CD4-positive, alpha-beta T cell treated with Interleukin-15 for 4 hours (primary cell): ENCODE data around the gene RNASET2.

Source experiments
- DNase-seq: peaks from one replicate; pipeline ENCODE4 v3.0.0-alpha.2; 2020; ENCODE audit warnings: low spot score

Gene RNASET2

DNA sequence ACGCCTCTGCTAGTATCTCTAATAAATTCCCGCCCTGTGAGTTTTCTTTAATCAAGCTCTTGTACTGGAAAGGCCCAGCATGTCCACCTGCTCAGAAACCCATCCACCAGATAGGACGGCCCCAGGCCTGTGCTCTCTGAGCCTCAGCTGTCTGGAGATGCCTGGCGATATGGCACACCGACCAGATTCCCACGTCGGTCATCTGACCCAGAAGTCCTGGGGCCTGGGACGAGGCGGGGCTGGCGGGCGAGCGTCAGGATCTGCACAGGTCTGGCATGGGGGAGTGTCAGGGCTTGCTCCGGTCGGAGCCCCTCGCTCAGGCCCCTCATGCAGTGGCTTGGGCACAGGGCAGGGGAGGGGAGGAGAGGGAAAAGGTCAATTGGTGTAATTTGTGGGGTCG, 10.2 kb downstream of the RNASET2 start:
- no peak for DNase-seq

DNA sequence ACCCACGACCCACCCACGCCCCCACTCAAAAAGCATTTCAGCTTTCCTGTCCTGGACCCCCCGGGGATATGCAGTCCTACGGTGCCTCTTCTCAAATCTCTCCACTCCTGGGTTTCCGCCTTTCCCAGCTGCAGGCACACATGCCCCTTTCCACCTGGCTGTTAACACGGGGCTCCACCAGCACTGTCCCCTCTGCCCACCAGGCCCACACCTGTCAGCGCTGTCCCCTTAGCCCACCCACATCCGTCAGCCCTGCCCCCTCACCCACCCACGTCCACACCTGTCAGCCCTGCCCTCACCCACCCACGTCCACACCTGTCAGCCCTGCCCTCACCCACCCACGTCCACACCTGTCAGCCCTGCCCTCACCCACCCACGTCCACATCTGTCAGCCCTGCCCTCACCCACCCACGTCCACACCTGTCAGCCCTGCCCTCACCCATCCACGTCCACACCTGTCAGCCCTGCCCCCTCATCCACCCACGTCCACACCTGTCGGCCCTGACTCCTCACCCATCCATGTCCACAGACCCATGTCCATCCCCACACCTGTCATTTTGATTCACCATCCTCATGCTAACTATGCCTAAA, 11.6 kb downstream of the RNASET2 start:
- no peak for DNase-seq

DNA sequence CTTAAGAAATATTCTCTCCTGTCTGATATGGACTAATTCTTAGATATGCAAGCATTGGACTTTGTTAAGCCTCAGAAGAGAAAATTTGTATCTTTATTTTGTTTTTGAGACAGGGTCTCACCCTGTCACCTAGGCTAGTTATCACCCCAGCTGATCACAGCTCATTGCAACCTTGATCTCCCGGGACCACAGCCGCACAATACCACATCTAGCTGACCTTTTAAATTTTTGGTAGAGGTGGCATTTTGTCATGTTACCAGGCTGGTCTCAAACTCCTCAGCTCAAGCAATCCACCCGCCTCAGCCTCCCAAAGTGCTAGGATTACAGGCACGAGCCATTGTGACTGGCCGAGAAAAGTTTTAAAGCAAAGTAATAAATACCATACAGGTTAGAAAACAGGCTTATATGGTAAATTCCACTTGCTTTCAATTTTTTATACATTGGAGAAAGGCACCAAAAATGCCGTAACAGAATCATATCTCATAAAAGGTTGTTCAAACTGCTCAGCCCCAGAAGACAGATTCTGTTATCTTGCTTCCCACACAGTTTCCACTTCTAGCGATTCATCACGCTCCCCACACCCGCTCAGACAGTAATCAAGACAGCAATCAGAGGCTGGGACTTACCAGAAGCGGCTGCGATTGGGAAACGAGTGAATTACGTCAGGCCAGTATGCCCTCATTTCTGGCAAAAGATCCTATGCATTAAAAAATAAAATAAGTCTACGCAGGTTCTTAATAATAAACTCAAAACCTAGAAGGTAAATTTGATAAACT, 13.8 kb downstream of the RNASET2 start:
- DNase-seq = peak; percentile 56

DNA sequence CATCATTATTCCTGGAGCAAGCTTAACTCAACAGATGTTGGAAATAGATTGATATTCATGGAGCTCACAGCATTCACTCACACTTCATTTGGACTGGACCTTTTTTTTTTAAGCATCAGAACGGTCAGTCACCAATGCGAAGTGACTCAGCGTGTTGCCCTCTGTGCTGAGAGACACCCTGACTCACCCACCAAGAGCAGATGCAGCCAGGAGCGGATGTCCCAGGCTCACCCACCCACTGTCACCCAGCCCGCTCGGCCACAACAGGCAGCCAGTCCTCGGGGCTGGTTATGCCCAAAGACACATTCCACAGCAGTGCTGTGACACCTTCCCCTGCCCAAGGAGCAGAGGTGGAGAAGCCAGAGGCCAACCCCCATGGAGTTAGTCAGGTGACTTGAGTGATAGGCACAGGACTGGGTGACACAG, 15.7 kb downstream of the RNASET2 start:
- no peak for DNase-seq

DNA sequence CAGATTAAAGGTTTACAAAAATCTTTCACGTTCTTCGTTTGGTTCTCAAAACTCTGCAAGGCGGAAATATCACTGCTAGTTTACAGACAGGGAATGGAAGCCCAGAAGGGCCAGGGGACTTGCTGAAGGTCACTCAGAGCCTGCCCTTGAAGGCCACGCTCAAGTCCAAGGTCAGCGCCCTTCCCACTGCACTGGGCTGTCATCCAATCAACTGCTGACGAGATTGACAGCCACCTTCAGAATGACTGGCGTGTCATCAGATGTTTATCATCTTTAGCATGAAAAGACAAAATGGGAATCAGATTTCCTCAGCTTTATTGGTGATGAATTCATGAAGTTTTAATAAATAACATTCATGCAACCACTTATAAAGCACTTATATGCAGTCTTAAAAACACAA, 16.5 kb downstream of the RNASET2 start:
- DNase-seq = no peak

DNA sequence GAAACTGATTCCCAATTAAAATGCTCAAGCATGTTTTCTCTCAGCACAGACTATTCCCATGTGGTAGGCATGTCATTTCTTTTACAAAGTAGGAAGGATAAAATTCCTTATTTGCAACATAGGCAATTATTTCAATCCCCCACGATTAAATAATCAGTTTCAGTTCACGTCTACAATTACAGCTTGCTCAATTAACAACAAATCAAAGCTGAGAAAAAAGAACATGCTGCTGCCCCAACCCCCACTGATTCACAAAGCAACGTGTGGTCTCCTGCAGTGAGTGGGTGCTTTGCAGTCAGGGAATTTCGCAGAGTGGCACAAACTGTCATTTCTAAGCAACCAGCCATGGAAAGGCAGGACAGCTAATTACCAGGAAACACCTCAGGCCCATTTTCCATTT, 17.0 kb downstream of the RNASET2 start:
- no peak for DNase-seq

DNA sequence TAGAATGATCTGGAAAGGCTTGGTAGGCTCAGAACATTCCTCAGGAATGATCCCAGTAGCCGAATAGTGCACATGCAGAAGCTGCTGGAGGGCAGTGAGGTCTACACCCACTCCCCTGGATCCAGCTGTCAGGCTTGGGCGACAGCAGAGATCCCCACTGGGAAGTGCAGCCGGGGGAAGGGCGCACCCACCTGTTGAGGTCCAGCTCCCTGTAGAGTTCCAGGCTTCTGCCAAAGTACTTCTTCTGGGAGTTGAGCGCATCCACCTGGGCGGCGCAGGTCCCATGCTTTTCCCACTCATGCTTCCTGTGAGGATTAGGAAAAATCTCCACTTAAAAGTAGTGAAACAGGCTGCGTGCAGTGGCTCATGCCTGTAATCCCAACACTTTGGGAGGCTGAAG, 17.6 kb downstream of the RNASET2 start:
- no peak for DNase-seq

DNA sequence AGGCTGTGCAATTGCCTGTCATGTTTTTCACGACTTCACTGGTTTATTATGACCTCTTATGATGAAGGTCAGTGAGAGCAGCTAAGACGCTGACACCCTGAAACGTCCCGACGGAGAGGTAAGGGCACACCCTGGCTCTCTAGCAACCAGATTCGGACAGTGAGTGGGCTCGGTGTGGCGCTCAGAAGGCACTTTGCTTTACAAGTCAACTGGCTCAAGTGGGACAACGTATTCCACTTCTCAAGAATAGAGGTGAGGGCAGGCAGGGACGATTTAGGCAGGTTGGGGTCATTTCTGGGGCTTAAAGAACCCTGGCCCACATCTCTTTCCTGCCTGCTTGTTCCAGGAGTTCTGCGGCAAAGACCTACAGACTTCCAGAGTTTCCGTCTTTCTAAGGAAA, 18.2 kb downstream of the RNASET2 start:
- DNase-seq = no peak

DNA sequence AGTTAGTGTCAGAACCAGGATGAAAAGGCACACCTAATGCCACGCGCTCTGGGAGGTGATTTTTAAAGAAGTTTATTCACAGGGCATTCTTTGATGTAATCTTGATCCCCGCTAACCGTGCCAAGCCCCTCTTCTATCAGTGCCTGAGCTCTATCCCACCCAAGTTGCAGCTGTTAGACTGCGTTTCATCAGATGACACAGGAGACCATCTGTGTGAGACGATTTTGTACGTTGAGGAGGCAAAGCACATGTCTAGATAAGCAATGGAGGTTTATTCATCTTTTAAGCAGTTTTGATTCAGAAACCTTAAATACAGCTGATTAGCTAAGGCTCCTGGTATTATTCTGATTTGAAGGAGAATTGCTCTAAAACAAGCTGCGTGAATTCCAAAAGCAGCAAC, 18.6 kb downstream of the RNASET2 start:
- DNase-seq = no peak

DNA sequence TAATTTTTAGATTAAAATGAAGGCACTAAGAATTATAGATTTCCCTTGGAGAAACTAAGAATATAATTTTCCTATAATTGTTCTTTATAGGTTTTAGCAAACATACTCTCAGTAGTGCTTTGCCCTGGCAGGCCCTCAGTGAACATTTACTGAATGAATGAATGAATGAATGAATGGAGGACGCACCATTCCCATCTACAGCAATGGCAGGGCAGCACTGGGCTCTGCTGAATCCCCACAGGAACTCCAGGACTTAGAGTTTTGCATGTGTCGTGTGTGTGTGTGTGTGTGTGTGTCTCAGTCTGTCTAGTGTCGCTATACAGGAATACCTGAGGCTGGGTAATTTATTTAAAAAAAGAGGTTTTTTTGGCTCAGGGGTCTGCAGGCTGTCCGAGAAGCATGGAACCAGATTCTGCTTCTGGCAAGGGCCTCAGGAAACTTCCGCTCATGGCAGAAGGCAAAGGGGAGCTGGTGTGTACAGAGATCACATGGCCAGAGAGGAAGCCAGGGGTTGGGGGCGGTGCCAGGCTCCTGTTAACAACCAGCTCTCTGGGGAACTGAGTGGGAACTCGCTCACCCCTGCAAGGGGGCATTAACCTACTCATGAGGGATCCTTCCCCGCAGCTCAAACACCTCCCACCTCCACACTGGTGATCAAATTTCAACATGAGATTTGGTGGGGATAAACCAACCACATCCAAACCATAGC, 20.1 kb downstream of the RNASET2 start:
- no peak for DNase-seq

DNA sequence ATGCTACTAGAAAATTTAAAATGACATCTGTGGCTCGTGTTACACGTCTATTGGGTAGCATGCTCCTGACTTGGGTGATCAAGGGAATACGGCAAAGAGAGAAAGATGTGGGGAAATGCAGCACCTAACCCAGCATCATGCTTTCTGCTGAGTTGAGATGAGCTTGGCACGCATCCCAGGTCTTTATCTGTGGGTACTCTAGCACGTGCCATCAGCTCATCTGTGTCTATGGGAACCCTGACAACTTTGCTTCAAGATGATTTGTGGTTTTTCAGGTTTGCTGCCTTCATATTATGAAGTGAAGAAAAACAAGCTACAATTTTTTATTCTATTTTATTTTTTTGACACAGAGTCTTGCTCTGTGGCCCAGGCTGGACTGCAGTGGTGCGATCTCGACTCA, 21.0 kb downstream of the RNASET2 start:
- no peak for DNase-seq

DNA sequence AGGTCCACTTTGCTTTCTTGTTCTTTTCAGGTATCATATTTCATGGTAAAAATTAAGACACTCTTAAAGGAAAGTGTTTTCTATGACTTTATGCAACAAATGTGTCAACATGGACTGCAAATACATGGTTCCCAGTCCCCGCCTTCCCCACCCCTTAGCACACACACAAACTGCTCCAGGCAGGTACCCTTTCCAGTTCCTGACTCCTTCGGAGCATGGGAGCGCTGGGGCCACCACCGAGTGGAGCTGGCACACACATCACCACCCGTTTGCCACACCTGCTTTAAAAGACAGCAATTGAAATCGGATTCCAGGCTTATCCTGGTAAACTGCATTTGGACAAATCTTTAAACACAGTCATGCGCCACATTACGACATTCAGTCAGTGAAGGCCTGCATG, 22.2 kb downstream of the RNASET2 start:
- no peak for DNase-seq

DNA sequence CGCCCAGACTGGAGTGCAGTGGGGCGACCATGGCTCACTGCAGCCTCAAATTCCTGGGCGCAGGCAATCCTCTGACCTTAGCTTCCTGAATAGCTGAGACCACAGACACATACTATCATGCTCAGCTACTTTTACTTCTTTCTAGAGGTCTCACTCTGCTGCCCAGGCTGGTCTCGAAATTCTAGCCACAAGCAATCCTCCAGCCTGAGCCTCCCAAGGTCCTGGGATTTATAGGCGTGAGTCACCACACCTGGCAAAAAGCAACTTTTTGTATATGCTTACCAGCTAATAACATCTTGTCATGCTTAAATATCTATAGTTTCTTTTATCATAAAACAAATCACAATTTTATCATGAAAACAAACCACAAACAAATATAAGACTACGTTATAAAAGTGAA, 23.0 kb downstream of the RNASET2 start:
- DNase-seq = no peak

DNA sequence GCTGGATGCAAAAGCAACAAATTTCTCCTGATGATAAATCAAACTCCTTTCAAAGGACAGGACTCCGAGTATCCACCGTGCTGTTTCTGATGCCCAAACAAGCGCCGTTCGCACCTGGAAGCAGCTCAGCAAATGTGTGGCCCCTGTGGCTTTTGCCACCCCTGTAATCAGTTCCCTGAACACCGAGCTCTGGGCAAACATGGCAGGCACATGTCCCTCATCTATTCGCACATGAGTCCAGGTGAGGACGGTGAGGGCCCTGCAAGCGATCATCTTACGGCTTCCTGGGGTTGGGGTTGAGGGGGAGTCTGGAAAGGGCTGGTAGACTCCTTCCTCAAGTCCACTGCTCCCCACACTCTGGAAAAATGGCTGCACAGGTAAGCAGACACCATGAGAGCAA, 23.7 kb downstream of the RNASET2 start:
- DNase-seq = no peak

DNA sequence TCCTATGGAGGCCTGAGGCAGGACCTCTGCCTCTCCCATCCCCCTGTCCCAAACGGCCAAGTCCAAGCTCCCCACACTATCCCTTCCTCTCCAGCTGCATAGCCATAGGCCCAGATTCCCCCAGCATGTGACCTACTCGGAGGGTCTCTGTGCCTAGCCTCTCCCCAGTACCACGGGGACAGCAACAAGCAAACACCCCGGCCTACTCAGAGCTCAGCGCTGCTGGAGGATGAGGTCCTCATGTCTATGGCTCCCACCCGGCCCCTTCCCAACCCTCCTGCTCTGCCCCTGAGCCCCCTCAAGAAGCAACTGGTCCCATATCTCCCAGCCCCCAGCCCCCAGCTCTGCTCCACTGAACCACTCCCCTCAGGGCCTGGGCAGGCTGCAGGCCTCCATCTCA, 24.2 kb downstream of the RNASET2 start:
- no peak for DNase-seq

DNA sequence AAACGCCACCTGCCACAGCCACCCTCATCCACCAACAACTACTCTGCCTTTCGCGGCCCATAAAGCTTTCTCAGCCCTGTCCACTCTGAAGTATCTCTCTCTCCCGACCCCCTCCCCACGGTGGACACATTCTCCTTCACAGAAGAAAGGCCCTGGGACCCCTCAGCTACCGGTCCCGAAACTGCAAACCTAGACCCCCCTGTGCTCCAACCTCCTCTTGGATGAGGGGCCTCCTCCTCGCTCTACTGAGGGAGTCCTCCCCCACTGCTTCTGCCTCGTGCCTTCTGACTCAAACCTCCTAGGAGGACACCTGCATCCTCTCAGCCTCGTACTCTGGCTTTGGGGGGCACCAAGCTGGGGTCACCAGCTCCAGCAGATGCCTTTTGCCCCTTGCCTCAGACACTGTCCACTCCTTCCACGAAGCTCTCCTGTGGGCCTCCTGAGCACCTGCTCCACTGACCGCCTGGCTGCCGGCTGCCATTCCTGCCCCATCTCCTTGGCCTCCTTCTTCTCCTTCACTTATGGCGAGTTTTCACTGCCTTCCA, 24.9 kb downstream of the RNASET2 start:
- DNase-seq = no peak

DNA sequence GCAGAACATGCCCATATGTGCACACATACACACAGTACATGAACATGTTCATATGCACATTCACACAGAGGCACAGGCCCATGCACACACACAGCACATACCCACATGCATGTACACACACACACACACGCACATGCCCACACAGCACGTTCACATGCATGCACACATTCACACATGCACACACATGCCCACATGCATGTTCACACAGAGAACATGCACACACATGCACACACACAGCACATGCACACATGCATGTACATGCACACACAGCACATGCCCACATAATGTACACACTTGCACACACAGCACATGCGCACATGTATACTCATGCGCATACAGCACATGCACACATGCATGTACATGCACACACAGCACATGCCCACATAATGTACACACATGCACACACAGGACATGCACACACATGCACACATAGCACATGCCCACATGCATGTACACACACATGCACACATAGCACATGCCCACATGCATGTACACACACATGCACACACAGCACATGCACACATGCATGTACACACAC, 25.9 kb downstream of the RNASET2 start:
- no peak for DNase-seq

DNA sequence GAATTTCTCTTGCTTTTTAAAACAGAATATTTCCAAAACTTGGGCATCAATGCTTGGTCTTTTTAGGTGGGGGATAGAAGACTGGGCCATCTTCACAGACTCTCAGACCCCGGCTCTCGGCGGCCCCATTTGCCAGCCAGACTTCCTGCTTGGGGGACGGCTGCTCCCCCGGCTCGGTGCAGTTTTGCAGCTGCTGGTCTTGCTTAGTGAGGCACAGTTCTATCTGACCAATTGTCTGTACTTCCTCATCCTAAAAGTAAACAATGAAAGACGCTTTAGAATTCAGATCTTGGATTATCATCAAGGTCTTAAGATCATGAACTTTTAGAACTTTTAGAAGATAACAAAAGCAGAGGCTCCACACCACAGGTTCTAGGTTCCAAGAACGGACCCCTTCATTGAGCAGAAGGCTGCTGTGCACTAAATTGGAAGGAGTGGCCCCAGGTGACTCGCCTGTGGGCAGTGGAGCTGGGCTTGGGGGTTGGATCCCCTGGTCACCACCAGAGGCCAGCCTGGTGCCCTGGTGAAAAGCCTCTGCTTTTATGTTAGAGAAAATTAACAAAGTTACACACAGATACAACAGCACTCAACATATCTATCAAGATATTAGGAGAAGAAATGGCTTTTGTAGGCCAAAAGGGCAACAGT, 26.7 kb downstream of the RNASET2 start:
- DNase-seq = no peak

DNA sequence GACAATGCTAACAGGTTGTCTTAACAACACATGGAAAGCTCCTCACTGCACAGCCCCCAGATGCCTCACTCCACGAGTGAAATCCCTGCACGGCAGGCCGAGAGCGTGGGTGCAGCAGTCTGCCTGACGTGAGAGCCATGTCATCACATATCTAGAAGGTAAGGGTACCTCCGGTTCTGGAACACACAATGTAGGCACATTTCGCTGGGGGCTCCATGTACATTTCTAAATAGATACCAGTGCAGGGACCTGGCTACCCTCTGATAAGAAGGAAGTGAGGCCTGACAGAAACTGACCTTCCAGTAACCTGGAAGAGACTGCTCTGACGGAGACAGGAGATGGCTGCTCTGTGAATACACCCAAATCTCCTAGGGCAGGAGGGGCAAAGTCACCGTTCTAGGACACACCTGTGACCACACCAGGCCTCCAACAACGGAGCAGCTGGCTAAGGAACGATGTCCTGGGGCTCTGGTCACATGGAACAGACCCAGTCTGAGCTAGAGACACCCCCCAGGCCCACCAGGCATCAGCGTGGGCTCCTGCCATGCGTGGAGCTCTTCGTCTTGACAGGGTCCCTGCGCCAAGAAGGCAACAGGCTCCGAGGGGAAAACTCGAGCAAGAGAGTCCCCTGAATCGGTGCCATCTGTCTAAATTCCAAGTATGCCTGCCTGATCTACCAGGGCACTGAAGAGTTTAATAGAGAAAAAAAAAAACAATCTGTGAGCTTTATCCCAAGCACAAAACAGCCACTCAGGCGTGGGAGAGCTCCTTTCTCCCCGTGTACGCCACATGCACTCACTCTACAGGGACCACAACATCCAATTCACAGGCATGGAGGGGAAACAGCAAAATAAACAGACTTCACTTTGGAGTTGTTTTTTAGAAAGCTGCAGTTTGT, 27.5 kb downstream of the RNASET2 start:
- DNase-seq = no peak

DNA sequence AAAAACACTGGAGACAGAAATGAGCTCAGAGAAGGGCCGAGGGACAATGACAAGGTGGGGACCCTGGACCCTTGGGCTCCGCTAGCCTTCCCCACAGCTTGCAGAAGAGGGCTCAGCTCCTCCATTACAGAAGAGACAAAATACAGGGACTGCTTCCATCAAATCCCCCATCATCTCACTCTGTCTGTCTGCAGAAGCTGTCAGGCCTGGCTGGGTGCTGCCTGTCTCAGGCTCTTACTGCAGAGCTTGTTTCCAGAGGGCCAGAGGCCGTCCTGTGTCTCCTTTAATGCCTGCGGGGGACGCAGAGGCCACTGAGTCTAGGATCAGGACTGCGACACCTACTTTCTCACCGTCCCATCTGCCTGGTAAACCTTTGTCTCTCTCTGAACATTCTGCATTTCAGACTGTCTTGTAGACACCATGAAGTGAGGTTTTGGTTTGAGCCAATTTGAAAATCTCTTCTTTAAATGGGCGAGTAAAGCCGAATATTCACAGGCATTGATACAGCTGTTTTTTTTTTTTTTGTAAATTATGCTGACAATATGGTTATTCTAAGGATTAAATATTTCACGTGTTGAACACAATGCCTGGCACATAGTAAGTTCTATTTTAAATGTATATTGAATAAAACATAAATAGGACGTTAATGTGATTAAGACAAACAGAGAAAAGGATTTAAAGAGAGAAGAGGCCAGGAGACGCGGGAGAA, 28.3 kb downstream of the RNASET2 start:
- no peak for DNase-seq
